SK-N-SH (cell line): ENCODE results near the gene PRR23A. TPM values are rescaled to one million over a fixed set of nuclear protein-coding genes. Genes with fewer than 3 reads are reported as not detected.

ENCODE experiments used
- CTCF ChIA-PET: fragments of 300-600, 350-600 bp; formaldehyde crosslinking; extraction: SDS; loops from one replicate; lab custom pipeline; 2021; lab: Yijun Ruan, JAX
- POLR2A ChIA-PET: fragments of 350-600 bp; sonication (Branson Sonifier 250); formaldehyde crosslinking; extraction: SDS; loops from one replicate; lab custom pipeline; 2020; ENCODE audit warnings: antibody characterized with exemption, inconsistent platforms; lab: Yijun Ruan, JAX
- DNase-seq: peaks from one replicate; pipeline ENCODE4 v3.0.0; 2012
- H2AFZ ChIP-seq: fragments of 200-600 bp; sonication (generic); 2 replicates; pipeline ENCODE4 v1.8.1; 2016; ENCODE audit warnings: antibody characterized with exemption, mild to moderate bottlenecking, low read depth
- H3F3A ChIP-seq: fragments of 200-600 bp; sonication (generic); replicated peaks from 2 replicates; pipeline ENCODE3; 2016; ENCODE audit warnings: antibody characterized with exemption, mild to moderate bottlenecking; ENCODE audit not compliant: insufficient read depth
- H3K27ac ChIP-seq, 2 experiments: fragments of 200-500 bp in 1 of 2; fragments of 200-600 bp in 1 of 2; sonication (Bioruptor generic) in 1 of 2; sonication (generic), shearing (Covaris generic) in 1 of 2; 2 replicates each; pipeline versions ENCODE4 v1.5.1 to v1.6.1; 2014 to 2016; ENCODE audit warnings: low read depth in 2 of 2, inconsistent platforms in 1 of 2, low read length in 1 of 2, mild to moderate bottlenecking in 1 of 2, mixed read lengths in 1 of 2
- H3K27me3 ChIP-seq: fragments of 200-600 bp; sonication (generic), shearing (Covaris generic); 2 replicates; pipeline ENCODE4 v1.6.1; 2016; ENCODE audit warnings: mixed run types; ENCODE audit not compliant: insufficient read depth
- H3K36me3 ChIP-seq, 2 experiments: fragments of 200-500 bp in 1 of 2; fragments of 200-600 bp in 1 of 2; sonication (Bioruptor generic) in 1 of 2; sonication (generic) in 1 of 2; replicated peaks in 1 of 2; 2 replicates each; pipeline versions ENCODE3 to v1.5.1; 2014 to 2016; ENCODE audit warnings: low read length in 1 of 2, mild to moderate bottlenecking in 1 of 2; ENCODE audit not compliant: insufficient read depth in 2 of 2, control insufficient read depth in 1 of 2
- H3K4me1 ChIP-seq, 2 experiments: fragments of 200-500 bp in 1 of 2; fragments of 200-600 bp in 1 of 2; sonication (Bioruptor generic) in 1 of 2; sonication (generic), shearing (Covaris generic) in 1 of 2; 2 replicates each; pipeline versions ENCODE4 v1.5.1 to v1.6.1; 2014 to 2016; ENCODE audit warnings: low read depth in 1 of 2, low read length in 1 of 2, mixed run types in 1 of 2; ENCODE audit not compliant: insufficient read depth in 2 of 2, control insufficient read depth in 1 of 2
- H3K4me2 ChIP-seq: fragments of 200-600 bp; sonication (generic), shearing (Covaris generic); 2 replicates; pipeline ENCODE4 v1.6.1; 2017; ENCODE audit warnings: mixed run types
- H3K4me3 ChIP-seq, 2 experiments: fragments of 200-500 bp in 1 of 2; fragments of 200-600 bp in 1 of 2; sonication (Bioruptor generic) in 1 of 2; sonication (generic), shearing (Covaris generic) in 1 of 2; 2 replicates each; pipeline versions ENCODE4 v1.5.1 to v1.8.1; 2014 to 2016; ENCODE audit warnings: low read depth in 2 of 2, inconsistent platforms in 1 of 2, low read length in 1 of 2, mild to moderate bottlenecking in 1 of 2, mixed read lengths in 1 of 2, moderate library complexity in 1 of 2
- H3K79me2 ChIP-seq: fragments of 200-600 bp; sonication (generic); 2 replicates; pipeline ENCODE4 v1.8.1; 2017; ENCODE audit warnings: mild to moderate bottlenecking; ENCODE audit not compliant: insufficient read depth
- H3K9ac ChIP-seq: fragments of 200-600 bp; sonication (generic); 2 replicates; pipeline ENCODE4 v1.6.1; 2017; ENCODE audit warnings: mixed run types
- H3K9me2 ChIP-seq: fragments of 200-600 bp; sonication (generic); 2 replicates; pipeline ENCODE4 v1.6.1; 2017; ENCODE audit warnings: mixed run types
- H3K9me3 ChIP-seq: fragments of 200-600 bp; sonication (generic); 2 replicates; pipeline ENCODE4 v1.6.1; 2017; ENCODE audit warnings: mixed run types, mild to moderate bottlenecking, moderate library complexity
- H4K20me1 ChIP-seq: fragments of 200-600 bp; sonication (generic); 2 replicates; pipeline ENCODE4 v1.6.1; 2017; ENCODE audit warnings: mild to moderate bottlenecking, mixed run types; ENCODE audit not compliant: insufficient read depth
- CHD2 ChIP-seq: fragments of 150-350 bp; IDR thresholded peaks from 2 replicates; pipeline ENCODE4 v1.6.1; 2018; ENCODE audit warnings: low read length; ENCODE audit not compliant: partially characterized antibody
- ELF1 ChIP-seq: IDR thresholded peaks from 2 replicates; pipeline ENCODE4 v1.4.0; 2012
- EP300 ChIP-seq, 2 experiments: IDR thresholded peaks; 2 replicates each; pipeline versions ENCODE4 v1.4.0 to v1.6.1; 2012; ENCODE audit warnings: borderline replicate concordance in 1 of 2, low read depth in 1 of 2, low read length in 1 of 2
- FOXJ3 ChIP-seq: sonication (generic); formaldehyde crosslinking; IDR thresholded peaks from 2 replicates; pipeline ENCODE4 v1.5.1; 2020; ENCODE audit warnings: mild to moderate bottlenecking, missing genetic modification reagents
- GABPA ChIP-seq: IDR thresholded peaks from 2 replicates; pipeline ENCODE4 v1.4.0; 2012; ENCODE audit warnings: low read depth, mild to moderate bottlenecking
- IRF3 ChIP-seq: fragments of 150-350 bp; IDR thresholded peaks from 2 replicates; pipeline ENCODE4 v1.6.1; 2016; ENCODE audit warnings: mild to moderate bottlenecking, low read depth, low read length
- MEF2A ChIP-seq: IDR thresholded peaks from 2 replicates; pipeline ENCODE4 v1.4.0; 2012; ENCODE audit warnings: low read depth, borderline replicate concordance
- NFIC ChIP-seq: IDR thresholded peaks from 2 replicates; pipeline ENCODE4 v1.4.0; 2012; ENCODE audit warnings: borderline replicate concordance
- RAD21 ChIP-seq: IDR thresholded peaks from 2 replicates; pipeline ENCODE4 v1.6.1; 2012; ENCODE audit warnings: mild to moderate bottlenecking, low read length
- RFX5 ChIP-seq: IDR thresholded peaks from 2 replicates; pipeline ENCODE4 v1.6.1; 2012; ENCODE audit warnings: mild to moderate bottlenecking, improper control_type of control experiment, low read length
- SIN3A ChIP-seq: IDR thresholded peaks from 2 replicates; pipeline ENCODE4 v1.6.1; 2012; ENCODE audit warnings: low read depth, mild to moderate bottlenecking, low read length, moderate library complexity, borderline replicate concordance
- SMC3 ChIP-seq: IDR thresholded peaks from 2 replicates; pipeline ENCODE4 v1.6.1; 2012; ENCODE audit warnings: low read depth, low read length, improper control_type of control experiment
- TCF12 ChIP-seq: IDR thresholded peaks from 2 replicates; pipeline ENCODE4 v1.4.0; 2012
- TEAD4 ChIP-seq: IDR thresholded peaks from 2 replicates; pipeline ENCODE4 v1.4.0; 2012; ENCODE audit warnings: mild to moderate bottlenecking, borderline replicate concordance; ENCODE audit not compliant: insufficient read depth
- USF1 ChIP-seq: IDR thresholded peaks from 2 replicates; pipeline ENCODE4 v1.4.0; 2012; ENCODE audit warnings: low read depth, borderline replicate concordance
- USF2 ChIP-seq: fragments of 150-350 bp; IDR thresholded peaks from 2 replicates; pipeline ENCODE4 v1.6.1; 2017; ENCODE audit warnings: antibody characterized with exemption, low read length, low read depth, borderline replicate concordance
- ZBTB33 ChIP-seq: IDR thresholded peaks from 2 replicates; pipeline ENCODE4 v1.4.0; 2012; ENCODE audit warnings: low read depth, borderline replicate concordance
- WGBS: methylation state at CpG from one replicate; pipeline ENCODE4 v1.1.6; 2017; ENCODE audit warnings: low lambda C conversion rate; 5-methylcytosine and 5-hydroxymethylcytosine counted together
- polyA plus RNA-seq, 3 experiments: library from polyadenylated mRNA; depleted of rRNA; stranded (reverse); fragments of >200 nt; gene quantifications; 2 replicates each; pipeline ENCODE4 v1.2.3, GENCODE V29; 2012

The PRR23A gene
- polyA plus RNA-seq, 1 of the 3 experiments (the other 2 are of a cell fraction): not detected

- no peak for TF ChIP-seq IRF3
- no peak for TF ChIP-seq RAD21
- TF ChIP-seq USF2: no peak
- no peak for TF ChIP-seq SIN3A
Measured at GRCh38 chr3:138964264-138964663, 41.8 kb downstream of the PRR23A start (continued).

GRCh38 chr3:138962854-138963560 lies 43.1 kb downstream of the PRR23A start:
- Histone ChIP-seq H3K9ac (no peak overlapping the region), H3K4me2 (no peak overlapping the region), H3K27me3 (peaks cover 14% of the 10 kb centered on the region; the same call in 1 of the 2 replicates), H4K20me1 (no peaks in the 10 kb centered on the region), H3K9me3 (0 out of 2 replicates have a peak, but pooled peaks cover 6% of the 10 kb centered on the region), H3K79me2 (no peaks in the 10 kb centered on the region), H3K4me3 (no peak overlapping the region), H3K9me2 (no peaks in the 10 kb centered on the region), H3K27ac (no peak overlapping the region), H3K36me3 (no peaks in the 10 kb centered on the region), H2AFZ (no peak overlapping the region), H3K4me1 (no peaks in the 10 kb centered on the region), H3F3A (no peaks in the 10 kb centered on the region)
- WGBS: 35% methylated on average over 6 of the region's 8 CpGs
- ChIA-PET POLR2A (interaction anchor here (0.6 kb wide), 1 partner anchor 1831 kb away, joined by 3 read pairs; no protein-coding TSS in a partner anchor), CTCF (interaction anchor here (2.1 kb wide), 1 partner anchor 27 kb away, joined by 6 read pairs; no protein-coding TSS in a partner anchor)
- no peak for DNase-seq
- no peak for TF ChIP-seq GABPA
- TF ChIP-seq MEF2A: no peak
- TF ChIP-seq USF2: no peak

- Histone ChIP-seq H3K9ac (no peak overlapping the region), H3K4me2 (peak overlapping the region; percentile 33; the same call in 1 of the 2 replicates), H3K9me3 (0 out of 2 replicates have a peak, but pooled peaks cover 6% of the 10 kb centered on the region), H2AFZ (no peak overlapping the region), H3F3A (no peaks in the 10 kb centered on the region), H3K9me2 (no peaks in the 10 kb centered on the region), H3K27ac (no peak overlapping the region), H3K27me3 (peaks cover 17% of the 10 kb centered on the region; the same call in 1 of the 2 replicates), H3K36me3 (no peaks in the 10 kb centered on the region), H4K20me1 (no peaks in the 10 kb centered on the region), H3K79me2 (no peaks in the 10 kb centered on the region), H3K4me3 (0 out of 4 replicates have a peak overlapping the region, but pooled peaks of 1 of the 2 experiments have one; percentile 4), H3K4me1 (no peaks in the 10 kb centered on the region)
- POLR2A ChIA-PET: no interaction called here
- 5% methylated on average over 5 of the region's 36 CpGs for WGBS
- CTCF ChIA-PET: interaction anchor here (0.9 to 2.0 kb wide), 3 partner anchors 8 to 368 kb away, joined by 3 to 7 read pairs (median 5); no protein-coding TSS in a partner anchor
- DNase-seq: peak; percentile 44
- TF ChIP-seq ELF1: no peak
- TF ChIP-seq ZBTB33: no peak
- no peak for TF ChIP-seq CHD2
- TF ChIP-seq RFX5: no peak
- no peak for TF ChIP-seq TEAD4
- TF ChIP-seq NFIC: no peak
- TF ChIP-seq RAD21: no peak
- no peak for TF ChIP-seq EP300 (IDR thresholded peaks at IDR 0.05; ENCODE audit: borderline replicate concordance in 1 of 2, low read depth in 1 of 2, low read length in 1 of 2)
- no peak for TF ChIP-seq SMC3
- no peak for TF ChIP-seq GABPA
- TF ChIP-seq USF1: no peak
- TF ChIP-seq USF2: no peak
- no peak for TF ChIP-seq FOXJ3 (CRISPR knock-in tag)
- no peak for TF ChIP-seq TCF12
Measured at GRCh38 chr3:138960417-138960852, 45.6 kb downstream of the PRR23A start.
